HEK293 (cell line): ENCODE data around the gene PIGM.

ENCODE experiments used
- CTCF ChIA-PET: fragments of 350-600 bp; formaldehyde crosslinking; extraction: SDS; loops from one replicate; lab custom pipeline; 2021; ENCODE audit warnings: antibody characterized with exemption; lab: Yijun Ruan, JAX
- POLR2A ChIA-PET: fragments of 300-600 bp; formaldehyde crosslinking; extraction: SDS; loops from one replicate; lab custom pipeline; 2020; ENCODE audit warnings: antibody characterized with exemption, inconsistent platforms; lab: Yijun Ruan, JAX
- H3K27ac ChIP-seq: fragments of 200-500 bp; sonication (Bioruptor generic); 2 replicates; pipeline ENCODE4 v1.5.1; 2014; ENCODE audit warnings: low read depth, low read length, control low read depth, inconsistent platforms; ENCODE audit errors: extremely low read depth
- H3K36me3 ChIP-seq, 2 experiments: fragments of 200-500 bp in 1 of 2; sonication (Bioruptor generic) in 1 of 2; 1 replicate in 1 of 2; 2 replicates in 1 of 2; pipeline ENCODE4 v1.5.1; 2014 to 2017; ENCODE audit warnings: inconsistent platforms in 2 of 2, low read length in 2 of 2; ENCODE audit not compliant: control insufficient read depth in 2 of 2, insufficient read depth in 1 of 2
- H3K4me1 ChIP-seq: fragments of 200-500 bp; sonication (Bioruptor generic); 2 replicates; pipeline ENCODE4 v1.5.1; 2014; ENCODE audit warnings: mild to moderate bottlenecking, low read length, inconsistent platforms; ENCODE audit not compliant: control insufficient read depth, insufficient read depth
- H3K4me3 ChIP-seq: 2 replicates; pipeline ENCODE4 v1.5.1; 2011; ENCODE audit warnings: low read depth, mild to moderate bottlenecking, control low read depth, low read length, moderate library complexity
- H3K9me3 ChIP-seq: fragments of 200-500 bp; sonication (Bioruptor generic); 2 replicates; pipeline ENCODE4 v1.5.1; 2014; ENCODE audit warnings: low read depth, low read length, inconsistent platforms; ENCODE audit not compliant: control insufficient read depth, insufficient read depth
- FEZF1 ChIP-seq: fragments of 450-650 bp; formaldehyde crosslinking; IDR thresholded peaks from 2 replicates; pipeline ENCODE4 v1.5.1; 2016; ENCODE audit warnings: missing biosample characterization, missing genetic modification characterization
- SCRT1 ChIP-seq: fragments of 450-650 bp; formaldehyde crosslinking; IDR thresholded peaks from 2 replicates; pipeline ENCODE4 v1.5.1; 2016; ENCODE audit warnings: missing biosample characterization, missing genetic modification characterization, borderline replicate concordance
- SP7 ChIP-seq: fragments of 450-650 bp; formaldehyde crosslinking; IDR thresholded peaks from 2 replicates; pipeline ENCODE4 v1.5.1; 2016; ENCODE audit warnings: missing biosample characterization, missing genetic modification characterization
- ZBTB11 ChIP-seq: fragments of 450-650 bp; formaldehyde crosslinking; conservative IDR thresholded peaks from 2 replicates; pipeline ENCODE4 v1.5.1; 2016; ENCODE audit warnings: low read depth, missing biosample characterization, missing genetic modification characterization
- ZBTB17 ChIP-seq: fragments of 450-650 bp; formaldehyde crosslinking; IDR thresholded peaks from 2 replicates; pipeline ENCODE4 v1.5.1; 2016; ENCODE audit warnings: missing biosample characterization, missing genetic modification characterization
- ZNF10 ChIP-seq: fragments of 450-650 bp; formaldehyde crosslinking; IDR thresholded peaks from 2 replicates; pipeline ENCODE4 v1.5.1; 2017; ENCODE audit warnings: missing biosample characterization, missing genetic modification characterization
- ZNF140 ChIP-seq: fragments of 450-650 bp; formaldehyde crosslinking; IDR thresholded peaks from 2 replicates; pipeline ENCODE4 v1.5.1; 2016; ENCODE audit warnings: missing biosample characterization, missing genetic modification characterization
- ZNF214 ChIP-seq: fragments of 450-650 bp; formaldehyde crosslinking; IDR thresholded peaks from 2 replicates; pipeline ENCODE4 v1.5.1; 2017; ENCODE audit warnings: missing biosample characterization, mild to moderate bottlenecking, missing genetic modification characterization, borderline replicate concordance
- ZNF341 ChIP-seq: fragments of 450-650 bp; formaldehyde crosslinking; IDR thresholded peaks from 2 replicates; pipeline ENCODE4; 2016; ENCODE audit warnings: low read depth, missing biosample characterization, missing genetic modification characterization
- ZNF510 ChIP-seq: fragments of 450-650 bp; formaldehyde crosslinking; IDR thresholded peaks from 2 replicates; pipeline ENCODE4 v1.5.1; 2018; ENCODE audit warnings: mild to moderate bottlenecking, missing genetic modification characterization, missing biosample characterization; ENCODE audit not compliant: insufficient replicate concordance
- ZNF514 ChIP-seq: fragments of 450-650 bp; formaldehyde crosslinking; IDR thresholded peaks from 2 replicates; pipeline ENCODE4 v1.5.1; 2016; ENCODE audit warnings: missing biosample characterization, missing genetic modification characterization
- ZNF580 ChIP-seq: fragments of 450-650 bp; formaldehyde crosslinking; IDR thresholded peaks from 2 replicates; pipeline ENCODE4 v1.5.1; 2016; ENCODE audit warnings: missing biosample characterization, missing genetic modification characterization
- ZNF664 ChIP-seq: fragments of 450-650 bp; formaldehyde crosslinking; IDR thresholded peaks from 2 replicates; pipeline ENCODE4 v1.5.1; 2016; ENCODE audit warnings: missing biosample characterization, missing genetic modification characterization
- ZNF76 ChIP-seq: fragments of 450-650 bp; formaldehyde crosslinking; IDR thresholded peaks from 2 replicates; pipeline ENCODE4; 2016; ENCODE audit warnings: low read depth, missing biosample characterization, missing genetic modification characterization, borderline replicate concordance
- ZNF785 ChIP-seq: fragments of 450-650 bp; formaldehyde crosslinking; IDR thresholded peaks from 2 replicates; pipeline ENCODE4 v1.5.1; 2016; ENCODE audit warnings: missing biosample characterization, missing genetic modification characterization
- ZNF791 ChIP-seq: fragments of 450-650 bp; formaldehyde crosslinking; IDR thresholded peaks from 2 replicates; pipeline ENCODE4 v1.5.1; 2016; ENCODE audit warnings: missing biosample characterization, missing genetic modification characterization

Gene PIGM

GRCh38 chr1:160024195-160024905, 7.4 kb downstream of the PIGM start (continued):
- TF ChIP-seq ZNF580 (tag by site-specific recombination) = peak; percentile 52; the same call in 1 of the 2 replicates

GRCh38 chr1:160022330-160023310, 9.2 kb downstream of the PIGM start:
- Histone ChIP-seq H3K27ac (no peak overlapping the region), H3K36me3 (peaks cover 0 to 3% of the 10 kb centered on the region in 2 experiments; a peak in 1 of 3 replicates), H3K4me1 (peaks cover 21% of the 10 kb centered on the region), H3K9me3 (no peaks in the 10 kb centered on the region), H3K4me3 (no peak overlapping the region)
- POLR2A ChIA-PET = interaction anchor here (2.2 kb wide), 1 partner anchor 8 kb away, joined by 6 read pairs; no protein-coding TSS in a partner anchor
- no peak for TF ChIP-seq ZBTB11 (tag by site-specific recombination)
- 0 out of 2 replicates have a peak, but pooled peaks have one; percentile 14 for TF ChIP-seq SCRT1 (tag by site-specific recombination)
- TF ChIP-seq ZBTB17 (tag by site-specific recombination) = peak; percentile 86
- no peak for TF ChIP-seq ZNF140 (tag by site-specific recombination)
- TF ChIP-seq SP7 = 0 out of 2 replicates have a peak, but pooled peaks have one; percentile 53
- TF ChIP-seq ZNF10 (tag by site-specific recombination) = 0 out of 2 replicates have a peak, but pooled peaks have one; percentile 27
- CTCF ChIA-PET = interaction anchor here (1.2 to 4.3 kb wide), 4 partner anchors 14 to 56 kb away, joined by 3 to 33 read pairs (median 6); no protein-coding TSS in a partner anchor

- Histone ChIP-seq H3K4me1 (peaks cover 21% of the 10 kb centered on the region), H3K4me3 (no peak overlapping the region), H3K9me3 (no peaks in the 10 kb centered on the region), H3K36me3 (no peaks in the 10 kb centered on the region), H3K27ac (no peak overlapping the region)
- ChIA-PET POLR2A (interaction anchor here (2.2 kb wide), 1 partner anchor 9 kb away, joined by 6 read pairs; no protein-coding TSS in a partner anchor), CTCF (interaction anchor here (1.9 to 4.3 kb wide), 2 partner anchors 15 to 25 kb away, joined by 6 to 33 read pairs; no protein-coding TSS in a partner anchor)
- TF ChIP-seq SCRT1 (tag by site-specific recombination) = no peak
- no peak for TF ChIP-seq ZNF76 (tag by site-specific recombination)
- peak; percentile 97 for TF ChIP-seq ZNF664 (tag by site-specific recombination)
- TF ChIP-seq ZNF214 (tag by site-specific recombination) = no peak
Measured at GRCh38 chr1:160021376-160022074, 10.3 kb downstream of the PIGM start.

- TF ChIP-seq SCRT1 (tag by site-specific recombination) = no peak
- no peak for TF ChIP-seq FEZF1 (tag by site-specific recombination)
- no peak for TF ChIP-seq ZNF514 (tag by site-specific recombination)
- TF ChIP-seq ZNF580 (tag by site-specific recombination) = no peak
- no peak for TF ChIP-seq ZNF791
- TF ChIP-seq ZNF785 (tag by site-specific recombination) = no peak
- no peak for TF ChIP-seq ZNF341 (tag by site-specific recombination)
- no peak for TF ChIP-seq ZNF510
- ChIA-PET CTCF (interaction anchor here (0.7 to 1.5 kb wide), 4 partner anchors 12 to 79 kb away, joined by 3 to 9 read pairs (median 4); no protein-coding TSS in a partner anchor), POLR2A (no interaction called here)
- H3K4me3 ChIP-seq = no peak overlapping the region
- peaks cover 21% of the 10 kb centered on the region for H3K4me1 ChIP-seq
- no peak overlapping the region for H3K27ac ChIP-seq
- no peaks in the 10 kb centered on the region for H3K9me3 ChIP-seq
- no peaks in the 10 kb centered on the region for H3K36me3 ChIP-seq
Measured at GRCh38 chr1:160020196-160020595, 11.6 kb downstream of the PIGM start.
